ENCODE results near the gene PKP4. TPM values are rescaled to one million over a fixed set of nuclear protein-coding genes. Genes with fewer than 3 reads are reported as not detected.

The PKP4 gene
- total RNA-seq, 1 experiment from 2014 or later, result 52.0 TPM

DNA sequence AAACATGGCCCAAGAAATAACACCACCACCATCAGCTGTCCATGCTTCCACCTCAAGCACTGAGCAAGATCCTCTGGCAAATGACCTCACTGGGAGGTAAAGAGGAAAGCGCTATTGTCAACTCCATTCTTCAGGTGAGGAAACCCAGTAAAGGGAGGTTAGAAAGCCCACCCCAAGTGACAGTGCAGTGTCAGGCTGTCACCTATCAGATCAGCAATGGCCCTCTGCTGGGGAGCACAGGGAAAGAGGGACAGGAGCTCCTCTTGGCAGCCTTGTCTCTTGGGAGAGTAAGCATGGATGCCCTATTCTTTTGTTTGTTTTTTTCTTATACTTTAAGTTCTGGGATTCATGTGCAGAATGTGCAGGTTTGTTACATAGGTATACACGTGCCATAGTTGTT lies 234.1 kb downstream of the PKP4 start:
- Mint-ChIP-seq H3K4me3 (no peak overlapping the region), H3K27ac (0 out of 7 replicates have a peak overlapping the region, but pooled peaks of 1 of the 3 experiments have one; percentile 62), H3K27me3 (ENCODE audit: low read depth) (no peaks in the 10 kb centered on the region; the same call in none of the 2 replicates), H3K9me3 (no peaks in the 10 kb centered on the region), H3K36me3 (ENCODE audit: insufficient read depth in 1 of 3, low read depth in 3 of 3) (no peaks in the 10 kb centered on the region), H3K4me1 (peaks cover 9 to 14% of the 10 kb centered on the region in 2 experiments)
- Histone ChIP-seq H2BK12ac (ENCODE audit: insufficient read length, low read depth, low read length) (no peak overlapping the region), H3K4me2 (ENCODE audit: insufficient read depth, insufficient read length, low read length) (no peak overlapping the region), H2BK120ac (ENCODE audit: low read depth, low read length, poor library complexity, severe bottlenecking) (no peak overlapping the region), H3T11ph (ENCODE audit: low read length) (no peak overlapping the region), H2AK5ac (ENCODE audit: insufficient read length, low read length) (no peak overlapping the region), H3K14ac (ENCODE audit: insufficient read depth, low read length) (no peak overlapping the region), H3K27ac (ENCODE audit: insufficient read length, low read depth, low read length) (no peak overlapping the region), H4K20me1 (ENCODE audit: control insufficient read depth, insufficient read depth, insufficient read length) (no peaks in the 10 kb centered on the region), H3K23me2 (ENCODE audit: insufficient read length, low read depth, low read length, poor library complexity, severe bottlenecking) (no peaks in the 10 kb centered on the region), H3K79me2 (ENCODE audit: insufficient read depth, low read length) (no peaks in the 10 kb centered on the region), H3K18ac (ENCODE audit: insufficient read length, low read depth, low read length) (no peak overlapping the region), H2AFZ (ENCODE audit: low read length) (no peak overlapping the region), H2BK15ac (ENCODE audit: low read depth, low read length) (no peak overlapping the region), H4K5ac (ENCODE audit: insufficient read length, low read depth, low read length) (no peak overlapping the region), H4K8ac (replicated peaks; ENCODE audit: insufficient read length, low read depth, low read length) (no peak overlapping the region), H2BK5ac (ENCODE audit: insufficient read length, low read length) (no peak overlapping the region), H4K91ac (ENCODE audit: insufficient read length, low read depth, low read length) (no peak overlapping the region), H2BK20ac (ENCODE audit: low read depth, low read length, poor library complexity, severe bottlenecking) (no peak overlapping the region), H3K27me3 (ENCODE audit: insufficient read depth, low read length) (no peaks in the 10 kb centered on the region), H3K9ac (ENCODE audit: extremely low read depth, insufficient read length, low read length) (no peak overlapping the region), H3K9me3 (ENCODE audit: control insufficient read depth, low read depth, low read length) (no peaks in the 10 kb centered on the region), H3K4me1 (ENCODE audit: insufficient read depth, low read length) (no peaks in the 10 kb centered on the region; the same call in 1 of the 2 replicates), H3K79me1 (ENCODE audit: insufficient read depth, low read depth, low read length, poor library complexity, severe bottlenecking) (no peaks in the 10 kb centered on the region), H3K56ac (ENCODE audit: insufficient read length, low read depth, low read length) (no peak overlapping the region), H3K4ac (ENCODE audit: low read depth, low read length) (no peak overlapping the region), H3K23ac (ENCODE audit: insufficient read length, low read depth, low read length) (no peak overlapping the region)
- TF ChIP-seq, protein P1, sequence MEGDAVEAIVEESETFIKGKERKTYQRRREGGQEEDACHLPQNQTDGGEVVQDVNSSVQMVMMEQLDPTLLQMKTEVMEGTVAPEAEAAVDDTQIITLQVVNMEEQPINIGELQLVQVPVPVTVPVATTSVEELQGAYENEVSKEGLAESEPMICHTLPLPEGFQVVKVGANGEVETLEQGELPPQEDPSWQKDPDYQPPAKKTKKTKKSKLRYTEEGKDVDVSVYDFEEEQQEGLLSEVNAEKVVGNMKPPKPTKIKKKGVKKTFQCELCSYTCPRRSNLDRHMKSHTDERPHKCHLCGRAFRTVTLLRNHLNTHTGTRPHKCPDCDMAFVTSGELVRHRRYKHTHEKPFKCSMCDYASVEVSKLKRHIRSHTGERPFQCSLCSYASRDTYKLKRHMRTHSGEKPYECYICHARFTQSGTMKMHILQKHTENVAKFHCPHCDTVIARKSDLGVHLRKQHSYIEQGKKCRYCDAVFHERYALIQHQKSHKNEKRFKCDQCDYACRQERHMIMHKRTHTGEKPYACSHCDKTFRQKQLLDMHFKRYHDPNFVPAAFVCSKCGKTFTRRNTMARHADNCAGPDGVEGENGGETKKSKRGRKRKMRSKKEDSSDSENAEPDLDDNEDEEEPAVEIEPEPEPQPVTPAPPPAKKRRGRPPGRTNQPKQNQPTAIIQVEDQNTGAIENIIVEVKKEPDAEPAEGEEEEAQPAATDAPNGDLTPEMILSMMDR (conservative IDR thresholded peaks at IDR 0.05), result no peak
- DNase-seq, result no peak
- no CpG with 5 or more reads among the region's 2 CpGs for WGBS (ENCODE audit: extremely low coverage, insufficient read length, low lambda C conversion rate)
